GM19463 (cell line): ENCODE measurements around the gene TRANK1.
"Not testable (repeated sequence)": the region's sequence is repeated elsewhere in the genome, so short reads cannot be mapped to it uniquely, and the experiment has no call there.

ENCODE experiments used
- ATAC-seq: cut with Tn5 transposase; IDR thresholded peaks from one replicate; pipeline ENCODE4 v1.9.1; 2021; ENCODE audit warnings: mild to moderate bottlenecking, moderate library complexity; ENCODE audit not compliant: unreplicated experiment

Gene TRANK1

DNA sequence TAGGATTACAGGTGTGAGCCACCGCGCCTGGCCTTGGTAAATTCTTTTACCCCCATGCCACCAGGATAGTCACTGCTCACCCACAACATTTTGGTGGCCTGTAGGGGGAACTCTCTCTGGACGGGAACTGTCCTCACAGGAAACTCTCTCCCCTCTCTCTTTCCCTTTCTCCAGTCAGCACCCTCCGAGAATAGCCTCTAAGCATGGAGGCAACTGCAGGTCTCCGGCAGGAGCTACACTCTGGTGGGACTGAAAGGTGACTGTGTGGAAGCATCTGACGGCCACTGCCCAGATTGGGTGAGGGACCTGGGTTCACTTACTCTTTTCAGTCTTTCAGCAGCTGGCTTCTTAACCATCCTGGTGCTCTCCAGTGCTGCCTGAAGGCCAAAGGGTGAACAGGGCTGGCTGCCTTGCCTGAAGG is 21.3 kb downstream of the TRANK1 start:
- ATAC-seq, result no peak

DNA sequence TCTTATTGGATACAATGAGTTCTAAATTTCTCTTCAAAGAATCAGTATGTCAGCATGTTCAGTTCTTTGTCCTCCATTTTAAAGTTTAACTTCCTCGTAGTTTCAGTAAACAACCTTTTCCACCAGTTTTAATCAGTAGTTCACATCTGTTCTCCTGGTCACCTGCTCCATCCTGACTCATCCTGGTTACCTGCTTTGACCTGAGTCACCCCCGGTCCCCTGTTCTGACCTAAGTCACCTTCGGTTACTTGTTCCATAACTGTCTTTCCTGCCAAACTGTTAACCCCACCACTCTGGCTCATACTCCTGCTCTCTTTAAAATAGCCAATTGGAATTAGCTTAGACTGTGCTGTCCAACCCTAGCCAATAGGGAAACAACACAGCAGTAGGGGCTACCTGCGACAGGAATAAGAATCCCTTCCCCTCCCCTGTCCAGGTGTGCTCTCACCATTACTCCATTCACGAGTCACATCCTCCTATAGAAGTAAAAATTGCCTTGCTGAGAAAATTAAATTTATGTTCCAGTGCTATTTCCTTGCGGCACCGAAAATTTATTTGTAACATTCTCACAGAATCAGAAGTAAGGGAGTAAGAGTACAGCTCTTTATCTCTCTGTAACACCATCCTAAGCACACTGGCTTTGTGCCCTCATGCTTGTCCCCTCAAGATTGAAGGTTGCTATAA is 23.8 kb downstream of the TRANK1 start:
- ATAC-seq, result no peak

DNA sequence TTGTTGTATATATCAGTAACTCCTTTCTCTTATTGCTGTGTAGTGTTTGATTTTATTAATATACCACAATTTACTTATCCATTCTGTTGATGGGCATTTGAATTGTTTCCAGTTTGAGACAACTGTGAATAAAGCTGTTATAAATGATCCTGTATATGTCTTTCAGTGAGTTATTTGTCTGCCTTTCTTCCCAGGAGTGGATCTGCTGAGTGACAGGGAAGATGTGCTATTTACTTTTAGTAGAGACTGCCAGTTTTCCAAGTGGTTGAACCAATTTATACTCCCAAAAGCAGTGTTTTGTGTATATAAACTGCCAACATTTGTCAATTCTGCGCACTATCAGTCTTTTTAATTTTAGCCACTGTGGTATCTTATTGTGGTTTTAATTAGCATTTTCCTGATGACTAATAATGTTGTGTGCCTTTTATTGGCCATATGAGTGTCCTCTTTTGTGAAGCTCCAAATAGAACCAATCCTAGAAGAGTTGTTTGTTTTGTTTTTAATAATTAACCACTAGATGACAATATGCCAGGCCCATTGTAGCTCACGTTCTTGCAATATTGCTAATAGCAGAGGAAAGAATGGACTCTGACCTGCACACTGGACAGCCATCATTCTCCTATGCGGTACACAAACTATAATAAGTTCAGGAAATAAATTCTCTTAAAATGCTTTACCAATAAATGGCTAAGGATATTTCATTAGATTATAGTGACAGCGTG is 25.3 kb downstream of the TRANK1 start:
- ATAC-seq, result no peak

DNA sequence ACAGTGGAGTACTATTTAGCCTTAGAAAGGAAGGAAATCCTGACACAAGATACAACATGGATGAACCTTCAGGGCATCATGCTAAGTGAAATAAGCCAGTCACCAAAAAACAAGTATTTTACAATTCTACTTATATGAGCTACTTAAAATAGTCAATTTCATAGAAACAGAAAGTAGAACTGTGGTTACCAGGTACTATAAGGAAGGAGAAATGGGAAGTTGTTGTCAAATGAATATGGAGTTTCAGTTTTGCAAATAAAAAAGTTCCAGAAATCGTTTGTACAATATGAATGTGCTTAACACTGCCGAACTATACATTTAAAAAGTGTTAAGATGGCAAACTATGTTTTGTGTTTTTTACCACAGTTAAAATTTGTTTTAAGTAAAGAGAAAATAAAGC is 26.8 kb downstream of the TRANK1 start:
- ATAC-seq, result peak; percentile 78

DNA sequence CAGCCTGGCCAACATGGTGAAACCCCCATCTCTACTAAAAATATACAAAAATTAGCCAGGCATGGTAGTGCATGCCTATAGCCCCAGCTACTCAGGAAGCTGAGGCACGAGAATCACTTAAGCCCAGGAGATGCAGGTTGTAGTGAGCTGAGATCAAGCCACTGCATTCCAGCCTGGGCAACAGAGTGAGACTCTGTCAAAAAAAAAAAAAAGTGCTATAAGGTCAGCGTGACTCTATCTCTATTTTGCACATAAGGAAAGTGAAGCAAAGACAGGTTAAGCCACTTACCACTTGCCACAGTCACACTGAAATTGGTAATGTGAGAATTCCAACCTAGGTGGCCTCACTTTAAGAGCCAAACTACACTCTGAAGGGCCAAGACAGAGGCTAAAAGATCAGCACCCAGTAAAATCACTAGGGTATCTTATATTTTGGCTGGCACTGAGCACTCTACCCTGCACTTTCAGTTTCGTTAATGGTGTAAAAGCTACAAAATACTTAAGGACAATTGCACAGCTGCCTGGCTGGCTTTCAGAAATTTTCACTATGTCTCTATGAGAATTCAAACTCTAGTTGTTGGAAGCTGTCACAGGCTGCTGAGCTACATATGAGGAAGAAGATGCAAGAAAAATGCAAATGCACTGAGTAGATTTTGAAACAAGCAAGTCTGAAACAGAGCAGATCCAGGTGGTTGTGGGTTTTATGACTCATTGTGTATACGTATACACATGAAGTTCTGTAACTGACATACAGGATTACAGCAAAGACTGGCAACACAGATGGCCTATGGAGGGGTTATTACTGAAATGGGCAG is 32.7 kb downstream of the TRANK1 start:
- ATAC-seq, result peak; percentile 90

DNA sequence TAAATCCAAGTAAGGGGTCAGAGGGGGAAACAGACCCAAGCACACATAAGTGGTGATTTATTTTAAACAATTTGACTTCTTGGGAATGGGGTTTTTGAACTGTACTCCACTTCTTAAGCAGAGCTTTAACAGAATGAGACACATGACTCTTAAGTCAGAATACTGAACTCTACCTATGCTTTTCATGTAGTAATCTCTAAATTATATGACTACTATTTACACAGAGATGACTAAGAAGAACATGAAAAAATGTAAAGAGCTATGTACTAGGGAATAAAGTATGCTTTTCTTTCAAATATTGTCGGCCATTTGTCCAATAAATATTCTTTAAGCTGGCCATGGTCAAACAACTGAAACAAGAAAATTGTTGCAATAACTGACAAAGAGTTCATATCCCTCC is 35.2 kb downstream of the TRANK1 start:
- ATAC-seq, result no peak

DNA sequence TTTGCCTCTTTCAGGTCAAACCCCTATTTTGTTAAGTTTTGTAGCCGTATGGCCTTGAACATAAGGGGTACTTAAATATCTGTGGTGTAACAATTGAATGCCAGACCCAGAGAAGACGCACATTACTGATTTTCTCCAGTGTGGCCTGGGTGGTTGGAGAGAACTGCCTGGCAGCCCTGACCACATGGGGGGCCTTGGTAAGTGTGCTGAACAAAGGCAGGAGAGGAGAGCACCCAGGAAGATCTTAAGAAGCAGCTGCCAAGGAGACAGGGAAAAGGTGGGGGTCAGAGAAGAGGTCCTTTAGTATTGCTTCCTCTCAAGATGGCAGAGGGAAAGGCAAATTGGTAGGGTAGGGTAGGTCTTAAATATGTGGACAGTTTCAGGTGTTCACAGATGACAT is 35.7 kb downstream of the TRANK1 start:
- ATAC-seq, result no peak

DNA sequence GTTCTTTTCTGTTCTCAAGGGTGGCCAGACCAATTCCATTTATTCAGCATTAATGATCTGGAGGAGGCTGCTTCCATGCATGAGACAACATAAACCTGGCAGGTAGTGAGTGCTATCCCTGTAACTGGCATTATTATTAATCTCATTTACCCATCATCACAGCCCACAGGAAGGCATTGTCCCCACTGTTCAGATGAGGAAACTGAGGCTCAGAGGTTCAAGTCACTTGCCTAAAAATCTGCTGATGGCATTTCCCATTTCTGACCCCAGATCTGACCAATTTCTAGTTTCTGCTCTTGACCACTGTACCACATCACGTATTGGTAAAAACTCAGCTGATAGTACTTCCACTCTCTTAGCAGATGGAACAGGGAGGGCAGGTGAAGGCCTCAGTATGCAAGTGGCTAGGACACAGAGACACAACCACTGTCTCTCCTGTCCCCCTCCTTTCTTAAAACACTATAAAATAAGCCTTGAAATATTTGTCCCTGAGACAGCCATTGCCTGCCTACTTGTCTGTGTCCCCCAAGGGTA is 36.1 kb downstream of the TRANK1 start:
- ATAC-seq, result no peak

DNA sequence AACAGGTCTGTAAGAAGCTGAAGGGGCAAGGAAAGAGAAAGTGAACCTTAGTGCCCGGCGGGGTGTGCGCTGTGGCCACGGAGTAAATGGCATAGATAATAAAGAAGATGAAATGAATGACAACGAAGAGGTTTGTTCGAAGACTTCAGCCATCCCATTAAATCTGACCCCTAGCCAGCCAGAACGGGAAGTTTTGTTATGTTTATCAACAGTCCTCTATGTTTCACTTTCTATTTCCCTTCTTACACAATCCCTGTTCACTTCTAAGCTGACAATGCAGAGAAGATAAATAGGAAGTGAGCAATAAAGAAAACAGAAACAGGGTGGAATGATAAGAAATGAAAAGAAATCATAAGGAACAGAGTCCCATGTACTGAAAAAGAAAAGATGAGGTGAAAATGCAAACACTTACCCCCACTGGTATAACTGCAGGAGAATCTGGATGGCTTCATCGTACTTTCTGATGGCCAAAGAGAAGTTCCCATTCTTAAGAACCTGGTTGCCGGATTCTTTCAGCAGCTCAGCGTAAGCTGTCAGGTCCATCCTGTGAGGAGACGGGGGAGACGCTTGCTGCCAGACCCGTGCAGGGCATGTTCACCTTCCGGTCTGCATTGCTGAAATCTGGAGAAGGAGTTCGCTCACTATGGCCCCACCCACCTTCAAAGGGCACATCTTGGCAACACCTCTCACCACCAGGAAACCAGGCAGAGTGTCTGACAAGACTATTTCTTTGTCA is 36.8 kb downstream of the TRANK1 start:
- peak; percentile 20 for ATAC-seq

DNA sequence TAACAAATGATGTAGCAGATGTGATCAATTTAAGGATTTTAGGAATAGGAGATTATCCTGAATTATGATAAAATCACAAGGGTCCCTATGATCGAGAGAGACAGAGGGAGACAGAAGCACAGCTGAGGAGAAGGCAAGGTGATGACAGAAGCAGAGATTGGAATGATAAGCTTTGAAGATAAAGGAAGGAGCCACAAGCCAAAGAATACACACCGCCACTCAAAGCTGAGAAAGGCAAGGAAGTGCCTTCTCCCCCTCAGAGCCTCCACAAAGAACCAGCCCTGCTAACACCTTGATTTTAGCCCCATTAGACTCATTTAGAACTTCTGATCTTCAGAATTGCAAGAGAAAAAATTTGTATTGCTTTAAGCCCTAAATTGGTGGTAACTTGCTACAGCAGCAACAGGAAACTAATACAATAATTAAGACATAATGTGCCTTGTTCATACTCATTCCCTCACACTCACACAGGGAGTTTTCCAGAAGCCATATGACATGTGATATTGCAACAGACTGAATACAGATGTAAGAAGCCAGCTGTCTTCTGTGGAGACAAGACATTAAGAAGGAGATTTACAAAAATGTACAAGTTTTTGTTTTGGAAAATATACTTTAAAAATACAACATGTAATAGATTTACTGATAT is 38.2 kb downstream of the TRANK1 start:
- no peak for ATAC-seq

DNA sequence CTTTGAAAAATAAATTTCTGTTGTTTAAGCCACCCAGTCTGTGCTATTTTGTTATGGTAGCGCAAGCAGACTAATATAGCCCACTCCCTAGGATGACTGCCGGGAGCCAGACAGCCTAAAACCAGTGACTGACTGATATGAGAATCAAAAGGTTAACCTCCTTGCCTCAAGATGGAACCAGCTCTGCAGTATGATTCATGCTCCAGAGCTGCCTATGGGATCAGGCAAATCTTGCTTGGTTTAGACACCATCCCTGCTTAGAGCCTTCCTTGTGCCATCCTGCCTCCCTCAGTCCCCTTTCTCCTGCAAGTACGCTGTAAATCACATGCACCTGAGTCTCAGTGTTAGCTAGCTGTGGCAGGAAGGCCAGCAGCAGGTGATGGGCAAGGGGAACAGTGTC is 39.3 kb downstream of the TRANK1 start:
- ATAC-seq, result no peak

DNA sequence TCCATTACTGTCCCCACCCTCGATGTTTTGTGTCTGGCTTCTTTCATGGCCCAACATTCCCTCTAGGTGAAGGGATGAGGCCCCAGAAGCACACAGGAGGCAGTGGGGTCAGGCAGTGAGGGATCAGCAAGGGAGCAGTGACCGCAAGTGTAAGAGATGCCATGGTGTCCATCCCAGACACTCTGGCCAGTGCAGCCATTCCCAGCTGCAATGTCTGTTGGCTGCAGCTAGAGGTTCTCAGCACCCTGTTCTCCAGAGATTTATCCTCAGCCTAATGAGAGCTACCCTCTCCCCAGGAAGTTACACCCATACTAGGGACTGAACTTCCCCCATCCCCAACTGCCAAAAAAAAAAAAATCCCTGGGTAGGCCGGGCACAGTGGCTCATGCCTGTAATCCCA is 40.2 kb downstream of the TRANK1 start:
- no peak for ATAC-seq

DNA sequence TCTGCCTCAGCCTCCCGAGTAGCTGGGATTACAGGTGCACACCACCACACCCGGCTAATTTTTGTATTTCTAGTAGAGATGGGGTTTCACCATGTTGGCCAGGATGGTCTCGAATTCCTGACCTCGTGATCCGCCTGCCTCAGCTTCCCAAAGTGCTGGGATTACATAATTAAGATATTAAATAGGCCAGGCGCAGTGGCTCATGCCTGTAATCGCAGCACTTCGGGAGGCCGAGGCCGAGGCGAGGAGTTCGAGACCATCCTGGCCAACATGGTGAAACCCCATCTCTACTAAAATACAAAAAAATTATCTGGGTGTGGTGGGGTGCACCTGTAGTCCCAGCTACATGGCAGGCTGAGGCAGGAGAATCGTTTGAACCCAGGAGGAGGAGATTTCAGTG is 40.8 kb downstream of the TRANK1 start:
- not testable (repeated sequence) for ATAC-seq

DNA sequence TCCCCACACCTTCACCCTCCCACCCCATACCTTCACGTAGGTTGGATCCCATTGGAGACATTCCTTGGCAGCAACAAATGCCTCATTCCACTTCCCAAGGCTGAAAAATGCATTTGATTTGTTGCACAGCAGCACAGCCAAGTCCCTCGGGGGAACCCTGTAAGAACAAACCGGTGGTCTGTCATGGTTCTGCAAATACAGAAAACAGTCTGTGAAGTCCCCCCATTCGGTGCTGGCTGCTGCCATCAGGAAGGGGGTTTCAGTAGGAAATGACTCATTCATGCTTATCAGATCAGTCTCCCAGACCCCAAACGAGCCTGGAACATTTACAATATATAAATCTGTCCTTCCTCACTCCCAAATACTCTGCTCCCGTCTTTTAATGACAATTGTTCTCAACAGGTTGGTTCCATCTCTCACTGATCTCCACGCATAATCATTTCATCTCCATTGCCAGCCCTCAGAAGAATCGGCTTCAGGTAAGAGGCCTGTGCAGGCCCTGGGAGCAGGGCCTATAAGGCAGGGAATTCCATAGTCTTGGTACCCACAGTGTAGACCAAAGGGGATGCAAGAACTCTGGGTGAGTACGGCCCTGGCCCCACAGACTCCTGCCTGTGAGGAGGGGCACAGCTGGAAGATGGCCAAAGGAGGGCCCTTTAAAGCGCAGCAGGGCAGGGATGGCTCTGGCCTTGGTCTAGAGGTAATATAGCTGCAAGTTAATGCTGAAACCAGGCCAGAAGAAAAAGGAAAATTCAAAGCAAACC is 41.6 kb downstream of the TRANK1 start:
- no peak for ATAC-seq

DNA sequence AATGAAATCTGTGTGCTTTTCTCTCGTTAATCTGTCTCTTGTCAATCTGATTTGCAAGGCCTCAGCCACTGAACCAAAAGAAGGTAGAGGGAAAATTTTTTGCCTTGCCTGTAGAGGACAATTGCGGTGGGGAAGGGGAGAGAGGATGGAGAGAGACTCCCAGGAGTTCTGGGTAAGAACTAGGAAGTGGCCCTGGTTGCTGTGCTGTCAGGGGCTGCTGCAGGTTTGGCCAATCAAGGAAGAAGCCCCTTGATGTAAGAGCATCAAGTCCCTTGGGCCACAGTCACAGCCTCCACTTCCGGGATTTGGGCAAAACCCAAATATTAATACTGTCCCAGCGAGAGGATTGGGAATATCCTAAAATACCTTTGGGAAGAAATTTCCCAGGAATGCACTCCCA is 43.3 kb downstream of the TRANK1 start:
- ATAC-seq, result no peak

DNA sequence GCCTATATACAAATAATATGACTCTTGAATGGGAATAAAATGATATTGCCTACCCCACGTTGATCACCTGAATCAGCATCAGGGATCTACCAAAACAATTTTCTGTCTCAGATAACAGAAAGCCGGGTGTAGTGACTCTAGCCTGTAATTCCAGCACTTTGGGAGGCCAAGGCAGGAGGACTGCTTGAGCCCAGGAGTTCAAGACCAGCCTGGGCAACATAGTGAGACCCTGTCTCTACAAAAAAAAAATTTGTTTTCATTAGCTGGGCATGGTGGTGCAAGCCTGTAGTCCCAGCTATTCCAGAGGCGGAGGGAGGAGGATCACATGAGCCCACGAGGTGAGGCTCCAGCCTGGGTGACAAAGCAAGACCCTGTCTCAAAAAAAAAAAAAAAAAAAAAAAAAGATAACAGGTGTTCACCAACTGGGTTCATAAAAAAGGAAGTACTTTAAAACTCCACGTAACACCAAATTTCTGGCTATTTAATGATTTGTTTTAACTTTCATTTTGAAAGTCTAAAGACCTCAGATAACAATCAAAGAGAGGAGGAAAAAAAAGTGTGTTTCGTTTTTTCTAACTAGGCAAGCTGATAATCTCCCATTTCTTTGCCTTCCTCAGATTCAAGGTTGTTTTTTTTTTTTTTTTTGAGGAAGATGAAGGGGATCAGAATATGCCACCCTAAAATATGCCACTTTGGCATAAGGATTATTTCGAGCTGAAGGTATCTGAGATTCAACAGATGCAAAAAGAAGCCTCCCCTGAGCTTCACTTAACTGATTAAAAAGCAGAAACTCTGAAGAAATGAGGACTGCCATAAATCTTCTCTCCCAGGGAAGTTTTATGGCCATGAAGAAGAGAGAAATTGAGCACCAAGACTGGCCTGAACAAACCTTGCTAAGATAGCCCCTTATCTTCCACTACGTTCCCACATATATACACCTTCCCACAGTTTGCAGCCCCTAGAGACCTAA is 44.1 kb downstream of the TRANK1 start:
- ATAC-seq, result no peak

DNA sequence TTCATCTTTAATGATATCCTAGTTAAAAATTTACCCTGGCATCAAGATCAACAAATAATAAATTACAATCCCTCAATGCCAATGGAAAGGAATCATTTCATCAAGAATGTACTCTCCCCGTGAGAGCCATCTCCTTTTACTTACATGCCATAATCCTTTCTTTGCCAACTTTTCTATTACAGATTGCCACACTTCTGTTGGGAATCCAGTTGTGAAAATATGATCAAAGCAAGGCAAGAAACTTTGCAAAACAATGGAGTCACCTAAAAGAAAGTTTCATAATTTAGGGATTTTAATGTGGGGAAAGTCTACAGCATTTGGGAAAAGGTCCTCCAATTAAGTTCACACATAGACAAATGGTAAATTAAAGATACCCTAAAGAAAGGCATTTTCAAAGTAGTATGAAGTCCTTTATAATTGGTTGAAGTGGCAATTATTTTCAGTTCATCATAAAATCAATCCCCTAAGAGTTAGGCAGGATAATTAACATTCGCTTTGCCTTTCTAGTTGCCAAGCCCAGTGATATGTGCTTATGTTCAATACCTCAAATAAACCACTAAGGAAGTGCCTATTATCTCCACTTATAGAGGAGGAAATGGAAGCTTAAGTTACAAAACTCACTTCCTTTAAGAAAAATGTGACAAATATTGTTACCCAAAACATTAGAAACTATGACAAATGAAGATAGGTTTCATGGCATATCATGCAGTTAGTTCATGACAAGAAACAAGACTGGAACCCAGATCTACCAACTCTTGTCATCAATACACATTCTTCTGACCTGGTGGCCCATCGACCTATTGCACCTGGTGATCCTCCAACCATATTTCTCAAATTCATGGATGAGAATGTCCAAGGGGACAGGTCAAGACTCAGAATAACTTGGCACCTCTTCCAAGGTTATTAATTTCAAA is 49.1 kb downstream of the TRANK1 start:
- ATAC-seq, result no peak
